Peyer's patch (tissue), 4 donors: Measurements from ENCODE around the gene ARF3. TPM values are rescaled to one million over a fixed set of nuclear protein-coding genes. Genes with fewer than 3 reads are reported as not detected.

Experiments used
- DNase-seq, 3 donors: peaks; one replicate each; pipeline ENCODE4 v3.0.0-alpha.2; 2017 to 2019
- H3K27ac ChIP-seq, 4 donors: fragments of 200-600 bp; sonication (generic); one replicate each; pipeline ENCODE4 v1.5.1; 2016 to 2019
- H3K27me3 ChIP-seq, 2 donors: fragments of 200-600 bp; sonication (generic); one replicate each; pipeline ENCODE4 v1.5.1; 2019
- H3K36me3 ChIP-seq, 3 donors: fragments of 200-600 bp; sonication (generic); one replicate each; pipeline ENCODE4 v1.5.1; 2016 to 2019
- H3K4me1 ChIP-seq, 4 donors: fragments of 200-600 bp; sonication (generic); one replicate each; pipeline ENCODE4 v1.5.1; 2016 to 2019
- H3K4me3 ChIP-seq, 4 donors: fragments of 200-600 bp; sonication (generic); 1 replicate in 3 of 4; 2 replicates in 1 of 4; pipeline ENCODE4 v1.5.1; 2016 to 2019; ENCODE audit warnings: mild to moderate bottlenecking in 1 of 4
- H3K9me3 ChIP-seq, 4 donors: fragments of 200-600 bp; sonication (generic); one replicate each; pipeline ENCODE4 v1.5.1; 2016 to 2019; ENCODE audit warnings: mild to moderate bottlenecking in 1 of 4
- CTCF ChIP-seq, 6 experiments: fragments of 450-650 bp in 4 of 6; fragments of 200-600 bp in 2 of 6; sonication (generic) in 1 of 6; IDR thresholded peaks; one replicate each; pipeline ENCODE4 v1.5.1; 2017 to 2019; ENCODE audit warnings: antibody characterized with exemption in 6 of 6, mild to moderate bottlenecking in 3 of 6, moderate library complexity in 1 of 6
- POLR2A ChIP-seq, 2 donors: fragments of 450-650 bp; IDR thresholded peaks; one replicate each; pipeline ENCODE4 v1.5.1; 2017; ENCODE audit warnings: antibody characterized with exemption in 2 of 2, mild to moderate bottlenecking in 2 of 2, moderate library complexity in 2 of 2
- total RNA-seq, 4 donors: library from RNA; depleted of rRNA; stranded (reverse); fragments of >200 nt; gene quantifications; one replicate each; pipeline ENCODE4 v1.1.0, GENCODE V29; 2016

ARF3 gene
- total RNA-seq, 4 donors from 2014 or later, result 49.3 to 217 (median 63.5) TPM

GRCh38 chr12:48958049-48958388 lies 732 bp upstream of the ARF3 start:
- no peak for TF ChIP-seq CTCF (IDR thresholded peaks at IDR 0.05)
- no peak for TF ChIP-seq POLR2A (IDR thresholded peaks at IDR 0.05)
- no peaks in the 10 kb centered on the region for H3K27me3 ChIP-seq
- no peak for DNase-seq
- H3K4me1 ChIP-seq, result peaks cover 0 to 19% (median 0%) of the 10 kb centered on the region in 4 donors
- no peaks in the 10 kb centered on the region for H3K36me3 ChIP-seq
- no peaks in the 10 kb centered on the region for H3K9me3 ChIP-seq
- peak overlapping the region in 2 of 4 donors; percentile 64 to 100 for H3K4me3 ChIP-seq
- H3K27ac ChIP-seq, result peak overlapping the region; percentile 75 to 91 (median 82)

- Histone ChIP-seq H3K36me3 (peaks cover 0 to 5% (median 0%) of the 10 kb centered on the region in 3 donors), H3K4me1 (peaks cover 0 to 19% (median 0%) of the 10 kb centered on the region in 4 donors), H3K27ac (peak overlapping the region; percentile 75 to 91 (median 82)), H3K9me3 (no peaks in the 10 kb centered on the region), H3K4me3 (peak overlapping the region; percentile 64 to 100 (median 76)), H3K27me3 (no peaks in the 10 kb centered on the region)
- peak; percentile 49 to 81 (median 81) for DNase-seq
- no peak for TF ChIP-seq CTCF (IDR thresholded peaks at IDR 0.05)
Measured at GRCh38 chr12:48956279-48957140, 777 bp downstream of the ARF3 start.

GRCh38 chr12:48954841-48955501 lies 2.3 kb downstream of the ARF3 start:
- H3K9me3 ChIP-seq, result no peaks in the 10 kb centered on the region
- TF ChIP-seq CTCF (IDR thresholded peaks at IDR 0.05) (no peak), POLR2A (IDR thresholded peaks at IDR 0.05) (no peak)
- H3K36me3 ChIP-seq, result peaks cover 0 to 5% (median 0%) of the 10 kb centered on the region in 3 donors
- H3K27ac ChIP-seq, result no peak overlapping the region
- H3K4me3 ChIP-seq, result no peak overlapping the region
- H3K27me3 ChIP-seq, result no peaks in the 10 kb centered on the region
- H3K4me1 ChIP-seq, result peaks cover 0 to 19% (median 0%) of the 10 kb centered on the region in 4 donors
- no peak for DNase-seq

GRCh38 chr12:48954061-48954460 lies 3.2 kb downstream of the ARF3 start:
- Histone ChIP-seq H3K27me3 (no peaks in the 10 kb centered on the region), H3K27ac (no peak overlapping the region), H3K36me3 (peaks cover 0 to 9% (median 0%) of the 10 kb centered on the region in 3 donors), H3K4me1 (peaks cover 0 to 19% (median 0%) of the 10 kb centered on the region in 4 donors), H3K9me3 (no peaks in the 10 kb centered on the region), H3K4me3 (no peak overlapping the region)
- TF ChIP-seq CTCF (IDR thresholded peaks at IDR 0.05), result no peak
- no peak for TF ChIP-seq POLR2A (IDR thresholded peaks at IDR 0.05)
- no peak for DNase-seq

GRCh38 chr12:48952691-48953090 lies 4.6 kb downstream of the ARF3 start:
- Histone ChIP-seq H3K36me3 (peaks cover 0 to 9% (median 0%) of the 10 kb centered on the region in 3 donors), H3K4me1 (peaks cover 0 to 21% (median 0%) of the 10 kb centered on the region in 4 donors), H3K27ac (no peak overlapping the region), H3K4me3 (no peak overlapping the region), H3K27me3 (no peaks in the 10 kb centered on the region), H3K9me3 (no peaks in the 10 kb centered on the region)
- no peak for DNase-seq
- TF ChIP-seq CTCF (IDR thresholded peaks at IDR 0.05), result no peak
- TF ChIP-seq POLR2A (IDR thresholded peaks at IDR 0.05), result no peak
